Measurements from ENCODE around the gene ITGA11. TPM values are rescaled to one million over a fixed set of nuclear protein-coding genes. Genes with fewer than 3 reads are reported as not detected.

The ITGA11 gene
- total and polyA plus RNA-seq, 9 donors = 1.2 to 34.5 (median 4.4) TPM

GRCh38 chr15:68408971-68409370 lies 23.0 kb downstream of the ITGA11 start:
- H3K4me3 ChIP-seq = no peak overlapping the region
- H3K36me3 ChIP-seq = no peaks in the 10 kb centered on the region
- H3K9me3 ChIP-seq = no peaks in the 10 kb centered on the region
- no peak for TF ChIP-seq CTCF (IDR thresholded peaks at IDR 0.05)
- TF ChIP-seq EP300 (IDR thresholded peaks at IDR 0.05) = no peak
- TF ChIP-seq POLR2A (IDR thresholded peaks at IDR 0.05) = no peak
- intact Hi-C loops (cut with DNase I) = no loop called here
- H3K27me3 ChIP-seq = no peaks in the 10 kb centered on the region
- peaks cover 7% of the 10 kb centered on the region for H3K4me1 ChIP-seq (ENCODE audit: insufficient read depth)
- no peak overlapping the region for H3K27ac ChIP-seq
- peak in 2 of 5 donors; percentile 8 to 16 for DNase-seq
- WGBS, 3 donors = 90 to 93% (median 91%) methylated on average over 4 of the region's 4 CpGs

- TF ChIP-seq POLR2A (IDR thresholded peaks at IDR 0.05) = no peak
- no peak for TF ChIP-seq EP300 (IDR thresholded peaks at IDR 0.05)
- TF ChIP-seq CTCF (IDR thresholded peaks at IDR 0.05) = no peak
- no peaks in the 10 kb centered on the region for H3K4me1 ChIP-seq (ENCODE audit: insufficient read depth)
- no peak overlapping the region for H3K4me3 ChIP-seq
- peak in 4 of 5 donors; percentile 2 to 17 (median 8) for DNase-seq
- H3K27ac ChIP-seq = no peak overlapping the region
- H3K27me3 ChIP-seq = no peaks in the 10 kb centered on the region
- WGBS, 3 donors = 89 to 92% (median 92%) methylated on average over 9 of the region's 9 CpGs
- no peaks in the 10 kb centered on the region for H3K9me3 ChIP-seq
- intact Hi-C loops (cut with DNase I) = no loop called here
- no peaks in the 10 kb centered on the region for H3K36me3 ChIP-seq
These were observed 23.8 kb downstream of the ITGA11 start for GRCh38 chr15:68407886-68408881.

GRCh38 chr15:68407141-68407885 lies 24.6 kb downstream of the ITGA11 start:
- Histone ChIP-seq H3K36me3 (no peaks in the 10 kb centered on the region), H3K4me3 (no peak overlapping the region), H3K27ac (no peak overlapping the region), H3K9me3 (no peaks in the 10 kb centered on the region), H3K4me1 (ENCODE audit: insufficient read depth) (no peaks in the 10 kb centered on the region), H3K27me3 (no peaks in the 10 kb centered on the region)
- TF ChIP-seq EP300 (IDR thresholded peaks at IDR 0.05) = no peak
- TF ChIP-seq CTCF (IDR thresholded peaks at IDR 0.05) = no peak
- TF ChIP-seq POLR2A (IDR thresholded peaks at IDR 0.05) = no peak
- WGBS, 3 donors = 70 to 82% (median 77%) methylated on average over 9 of the region's 9 CpGs
- intact Hi-C loops (cut with DNase I) = no loop called here
- peak in 4 of 5 donors; percentile 2 to 43 (median 26) for DNase-seq

GRCh38 chr15:68405378-68406250 lies 26.3 kb downstream of the ITGA11 start:
- H3K27me3 ChIP-seq = no peaks in the 10 kb centered on the region
- H3K9me3 ChIP-seq = no peaks in the 10 kb centered on the region
- TF ChIP-seq POLR2A (IDR thresholded peaks at IDR 0.05) (no peak), CTCF (IDR thresholded peaks at IDR 0.05) (no peak), EP300 (IDR thresholded peaks at IDR 0.05) (no peak)
- H3K4me3 ChIP-seq = no peak overlapping the region
- H3K4me1 ChIP-seq (ENCODE audit: insufficient read depth) = no peaks in the 10 kb centered on the region
- no peaks in the 10 kb centered on the region for H3K36me3 ChIP-seq
- H3K27ac ChIP-seq = no peak overlapping the region
- peak in 2 of 5 donors; percentile 8 to 10 for DNase-seq
- intact Hi-C loops (cut with DNase I) = no loop called here
- WGBS, 3 donors = 69 to 81% (median 76%) methylated on average over 13 of the region's 13 CpGs

Data from ovary (tissue), 9 donors.